ENCODE data around the gene C15orf39.

C15orf39 gene

DNA sequence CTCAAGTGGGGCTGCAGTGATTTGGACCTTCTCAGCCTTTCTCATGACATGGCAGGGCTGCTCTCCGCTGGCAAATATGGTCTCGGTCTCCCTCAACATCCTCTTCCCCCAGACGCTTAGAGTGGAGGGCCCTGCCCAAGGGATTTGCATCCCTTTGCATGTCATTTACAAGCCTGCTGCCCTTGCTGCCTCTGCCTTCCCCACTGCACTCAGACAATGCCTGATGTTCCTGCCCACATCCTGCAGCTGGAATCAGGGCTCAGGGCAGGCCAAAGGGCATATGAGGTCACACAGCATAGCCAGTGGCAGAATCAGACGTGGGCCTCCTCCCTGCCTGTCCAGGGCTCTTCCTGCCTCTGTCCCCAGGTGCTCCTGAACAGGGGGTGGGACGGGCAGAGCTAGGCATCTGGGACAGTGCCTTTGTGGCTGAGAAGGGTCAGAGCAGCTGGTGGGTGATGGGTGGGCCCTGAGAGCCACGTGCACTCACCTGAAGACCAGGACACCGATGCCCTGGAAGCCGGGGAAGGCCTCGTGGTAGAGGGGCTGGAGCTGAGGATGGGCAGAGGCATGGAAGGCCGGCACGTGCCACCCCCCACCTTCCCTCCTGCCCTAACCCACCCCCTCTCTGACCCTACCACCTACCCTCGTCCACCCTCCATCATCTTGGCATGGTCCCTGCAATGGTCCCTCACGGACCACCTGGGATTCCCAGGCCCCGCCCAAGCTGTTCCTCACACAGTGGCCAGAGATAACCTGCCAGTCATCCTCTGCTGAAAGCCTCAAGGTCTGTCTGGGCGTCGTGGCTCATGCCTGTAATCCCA is 29.1 kb downstream of the C15orf39 start (continued):
- TF ChIP-seq, protein P1, sequence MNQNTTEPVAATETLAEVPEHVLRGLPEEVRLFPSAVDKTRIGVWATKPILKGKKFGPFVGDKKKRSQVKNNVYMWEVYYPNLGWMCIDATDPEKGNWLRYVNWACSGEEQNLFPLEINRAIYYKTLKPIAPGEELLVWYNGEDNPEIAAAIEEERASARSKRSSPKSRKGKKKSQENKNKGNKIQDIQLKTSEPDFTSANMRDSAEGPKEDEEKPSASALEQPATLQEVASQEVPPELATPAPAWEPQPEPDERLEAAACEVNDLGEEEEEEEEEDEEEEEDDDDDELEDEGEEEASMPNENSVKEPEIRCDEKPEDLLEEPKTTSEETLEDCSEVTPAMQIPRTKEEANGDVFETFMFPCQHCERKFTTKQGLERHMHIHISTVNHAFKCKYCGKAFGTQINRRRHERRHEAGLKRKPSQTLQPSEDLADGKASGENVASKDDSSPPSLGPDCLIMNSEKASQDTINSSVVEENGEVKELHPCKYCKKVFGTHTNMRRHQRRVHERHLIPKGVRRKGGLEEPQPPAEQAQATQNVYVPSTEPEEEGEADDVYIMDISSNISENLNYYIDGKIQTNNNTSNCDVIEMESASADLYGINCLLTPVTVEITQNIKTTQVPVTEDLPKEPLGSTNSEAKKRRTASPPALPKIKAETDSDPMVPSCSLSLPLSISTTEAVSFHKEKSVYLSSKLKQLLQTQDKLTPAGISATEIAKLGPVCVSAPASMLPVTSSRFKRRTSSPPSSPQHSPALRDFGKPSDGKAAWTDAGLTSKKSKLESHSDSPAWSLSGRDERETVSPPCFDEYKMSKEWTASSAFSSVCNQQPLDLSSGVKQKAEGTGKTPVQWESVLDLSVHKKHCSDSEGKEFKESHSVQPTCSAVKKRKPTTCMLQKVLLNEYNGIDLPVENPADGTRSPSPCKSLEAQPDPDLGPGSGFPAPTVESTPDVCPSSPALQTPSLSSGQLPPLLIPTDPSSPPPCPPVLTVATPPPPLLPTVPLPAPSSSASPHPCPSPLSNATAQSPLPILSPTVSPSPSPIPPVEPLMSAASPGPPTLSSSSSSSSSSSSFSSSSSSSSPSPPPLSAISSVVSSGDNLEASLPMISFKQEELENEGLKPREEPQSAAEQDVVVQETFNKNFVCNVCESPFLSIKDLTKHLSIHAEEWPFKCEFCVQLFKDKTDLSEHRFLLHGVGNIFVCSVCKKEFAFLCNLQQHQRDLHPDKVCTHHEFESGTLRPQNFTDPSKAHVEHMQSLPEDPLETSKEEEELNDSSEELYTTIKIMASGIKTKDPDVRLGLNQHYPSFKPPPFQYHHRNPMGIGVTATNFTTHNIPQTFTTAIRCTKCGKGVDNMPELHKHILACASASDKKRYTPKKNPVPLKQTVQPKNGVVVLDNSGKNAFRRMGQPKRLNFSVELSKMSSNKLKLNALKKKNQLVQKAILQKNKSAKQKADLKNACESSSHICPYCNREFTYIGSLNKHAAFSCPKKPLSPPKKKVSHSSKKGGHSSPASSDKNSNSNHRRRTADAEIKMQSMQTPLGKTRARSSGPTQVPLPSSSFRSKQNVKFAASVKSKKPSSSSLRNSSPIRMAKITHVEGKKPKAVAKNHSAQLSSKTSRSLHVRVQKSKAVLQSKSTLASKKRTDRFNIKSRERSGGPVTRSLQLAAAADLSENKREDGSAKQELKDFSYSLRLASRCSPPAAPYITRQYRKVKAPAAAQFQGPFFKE (tag by site-specific recombination; IDR thresholded peaks at IDR 0.05; ENCODE audit: borderline replicate concordance): no peak
- TF ChIP-seq ZNF701 (tag by site-specific recombination; IDR thresholded peaks at IDR 0.05): no peak

DNA sequence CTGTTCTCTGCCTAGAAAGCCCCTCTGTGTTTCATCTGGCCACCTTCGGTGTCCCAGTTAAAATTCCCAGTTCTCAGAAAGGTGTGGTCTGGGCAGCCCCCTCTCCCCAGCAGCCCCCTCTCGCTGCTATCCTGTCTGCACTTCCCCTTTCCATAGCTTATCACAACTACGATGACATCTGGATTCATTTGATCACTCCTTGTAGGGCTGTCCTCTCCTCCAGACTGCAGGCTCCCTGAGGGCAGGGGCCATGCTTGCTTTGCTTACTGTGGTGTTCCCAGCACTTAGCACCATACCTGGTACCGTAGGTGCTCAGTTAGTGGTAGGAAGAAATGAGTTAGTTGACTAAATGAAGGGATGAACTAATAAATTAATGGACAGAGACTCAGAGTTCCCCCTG is 30.2 kb downstream of the C15orf39 start:
- no peaks in the 10 kb centered on the region for H3K36me3 ChIP-seq (ENCODE audit: control insufficient read depth in 2 of 2, insufficient read depth in 1 of 2, low read length in 2 of 2)
- no peaks in the 10 kb centered on the region for H3K4me1 ChIP-seq (ENCODE audit: control insufficient read depth, insufficient read depth, low read length)
- ChIA-PET POLR2A (no interaction called here), CTCF (no interaction called here)
- H3K27ac ChIP-seq (ENCODE audit: extremely low read depth, low read depth, low read length): no peak overlapping the region
- TF ChIP-seq, protein P2, sequence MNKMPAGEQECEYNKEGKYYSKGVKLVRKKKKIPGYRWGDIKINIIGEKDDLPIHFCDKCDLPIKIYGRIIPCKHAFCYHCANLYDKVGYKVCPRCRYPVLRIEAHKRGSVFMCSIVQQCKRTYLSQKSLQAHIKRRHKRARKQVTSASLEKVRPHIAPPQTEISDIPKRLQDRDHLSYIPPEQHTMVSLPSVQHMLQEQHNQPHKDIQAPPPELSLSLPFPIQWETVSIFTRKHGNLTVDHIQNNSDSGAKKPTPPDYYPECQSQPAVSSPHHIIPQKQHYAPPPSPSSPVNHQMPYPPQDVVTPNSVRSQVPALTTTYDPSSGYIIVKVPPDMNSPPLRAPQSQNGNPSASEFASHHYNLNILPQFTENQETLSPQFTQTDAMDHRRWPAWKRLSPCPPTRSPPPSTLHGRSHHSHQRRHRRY (tag by site-specific recombination; IDR thresholded peaks at IDR 0.05): no peak
- no peak for TF ChIP-seq ZNF394 (tag by site-specific recombination; IDR thresholded peaks at IDR 0.05; ENCODE audit: borderline replicate concordance)
- TF ChIP-seq ZNF37A (tag by site-specific recombination; IDR thresholded peaks at IDR 0.05): no peak
- TF ChIP-seq ZSCAN30 (tag by site-specific recombination; IDR thresholded peaks at IDR 0.05): no peak
- TF ChIP-seq, protein P3, sequence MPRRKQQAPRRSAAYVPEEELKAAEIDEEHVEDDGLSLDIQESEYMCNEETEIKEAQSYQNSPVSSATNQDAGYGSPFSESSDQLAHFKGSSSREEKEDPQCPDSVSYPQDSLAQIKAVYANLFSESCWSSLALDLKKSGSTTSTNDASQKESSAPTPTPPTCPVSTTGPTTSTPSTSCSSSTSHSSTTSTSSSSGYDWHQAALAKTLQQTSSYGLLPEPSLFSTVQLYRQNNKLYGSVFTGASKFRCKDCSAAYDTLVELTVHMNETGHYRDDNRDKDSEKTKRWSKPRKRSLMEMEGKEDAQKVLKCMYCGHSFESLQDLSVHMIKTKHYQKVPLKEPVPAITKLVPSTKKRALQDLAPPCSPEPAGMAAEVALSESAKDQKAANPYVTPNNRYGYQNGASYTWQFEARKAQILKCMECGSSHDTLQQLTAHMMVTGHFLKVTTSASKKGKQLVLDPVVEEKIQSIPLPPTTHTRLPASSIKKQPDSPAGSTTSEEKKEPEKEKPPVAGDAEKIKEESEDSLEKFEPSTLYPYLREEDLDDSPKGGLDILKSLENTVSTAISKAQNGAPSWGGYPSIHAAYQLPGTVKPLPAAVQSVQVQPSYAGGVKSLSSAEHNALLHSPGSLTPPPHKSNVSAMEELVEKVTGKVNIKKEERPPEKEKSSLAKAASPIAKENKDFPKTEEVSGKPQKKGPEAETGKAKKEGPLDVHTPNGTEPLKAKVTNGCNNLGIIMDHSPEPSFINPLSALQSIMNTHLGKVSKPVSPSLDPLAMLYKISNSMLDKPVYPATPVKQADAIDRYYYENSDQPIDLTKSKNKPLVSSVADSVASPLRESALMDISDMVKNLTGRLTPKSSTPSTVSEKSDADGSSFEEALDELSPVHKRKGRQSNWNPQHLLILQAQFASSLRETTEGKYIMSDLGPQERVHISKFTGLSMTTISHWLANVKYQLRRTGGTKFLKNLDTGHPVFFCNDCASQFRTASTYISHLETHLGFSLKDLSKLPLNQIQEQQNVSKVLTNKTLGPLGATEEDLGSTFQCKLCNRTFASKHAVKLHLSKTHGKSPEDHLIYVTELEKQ (tag by site-specific recombination; IDR thresholded peaks at IDR 0.05; ENCODE audit: borderline replicate concordance): no peak
- no peak for TF ChIP-seq ZFP41 (tag by site-specific recombination; IDR thresholded peaks at IDR 0.05; ENCODE audit: borderline replicate concordance)
- TF ChIP-seq KLF1 (tag by site-specific recombination; IDR thresholded peaks at IDR 0.05): no peak
- TF ChIP-seq REPIN1 (tag by site-specific recombination; IDR thresholded peaks at IDR 0.05; ENCODE audit: low read depth): no peak
- no peak overlapping the region for H3K4me3 ChIP-seq (ENCODE audit: low read depth, low read length)
- H3K9me3 ChIP-seq (ENCODE audit: control insufficient read depth, insufficient read depth, low read depth, low read length): no peaks in the 10 kb centered on the region

DNA sequence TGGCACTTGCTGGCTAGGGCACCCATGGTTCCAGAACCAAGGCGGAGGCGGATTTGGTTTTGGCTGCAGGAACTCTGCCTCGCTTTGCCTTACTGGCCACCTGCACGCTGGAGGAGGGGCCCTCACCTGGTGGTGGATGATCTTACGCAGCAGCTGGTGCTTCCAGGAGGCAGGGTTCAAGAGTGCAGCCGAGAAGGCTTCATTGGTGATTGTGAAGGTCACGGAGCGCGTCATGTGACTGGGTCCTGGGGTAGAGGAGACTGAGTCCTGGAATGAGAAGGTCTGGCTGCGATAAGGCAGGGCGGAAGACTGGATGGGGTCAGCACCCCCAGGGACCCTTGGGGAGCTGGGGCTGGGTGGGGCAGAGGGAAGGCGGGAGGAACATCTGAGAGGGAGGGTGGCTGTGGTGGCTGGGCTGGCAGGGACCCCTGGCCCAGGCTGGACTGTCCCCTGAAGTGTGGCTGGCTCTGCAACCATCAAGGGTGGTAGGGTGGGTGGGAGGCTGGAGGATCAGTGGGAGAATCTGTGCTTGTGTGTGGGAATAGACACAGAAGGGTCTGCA is 30.7 kb downstream of the C15orf39 start:
- H3K27ac ChIP-seq (ENCODE audit: extremely low read depth, low read depth, low read length): no peak overlapping the region
- H3K4me1 ChIP-seq (ENCODE audit: control insufficient read depth, insufficient read depth, low read length): no peaks in the 10 kb centered on the region
- ChIA-PET CTCF (no interaction called here), POLR2A (no interaction called here)
- no peaks in the 10 kb centered on the region for H3K9me3 ChIP-seq (ENCODE audit: control insufficient read depth, insufficient read depth, low read depth, low read length)
- H3K4me3 ChIP-seq (ENCODE audit: low read depth, low read length): no peak overlapping the region
- H3K36me3 ChIP-seq (ENCODE audit: control insufficient read depth in 2 of 2, insufficient read depth in 1 of 2, low read length in 2 of 2): no peaks in the 10 kb centered on the region
- no peak for TF ChIP-seq SALL2 (tag by site-specific recombination; IDR thresholded peaks at IDR 0.05; ENCODE audit: borderline replicate concordance)
- TF ChIP-seq, protein P4, sequence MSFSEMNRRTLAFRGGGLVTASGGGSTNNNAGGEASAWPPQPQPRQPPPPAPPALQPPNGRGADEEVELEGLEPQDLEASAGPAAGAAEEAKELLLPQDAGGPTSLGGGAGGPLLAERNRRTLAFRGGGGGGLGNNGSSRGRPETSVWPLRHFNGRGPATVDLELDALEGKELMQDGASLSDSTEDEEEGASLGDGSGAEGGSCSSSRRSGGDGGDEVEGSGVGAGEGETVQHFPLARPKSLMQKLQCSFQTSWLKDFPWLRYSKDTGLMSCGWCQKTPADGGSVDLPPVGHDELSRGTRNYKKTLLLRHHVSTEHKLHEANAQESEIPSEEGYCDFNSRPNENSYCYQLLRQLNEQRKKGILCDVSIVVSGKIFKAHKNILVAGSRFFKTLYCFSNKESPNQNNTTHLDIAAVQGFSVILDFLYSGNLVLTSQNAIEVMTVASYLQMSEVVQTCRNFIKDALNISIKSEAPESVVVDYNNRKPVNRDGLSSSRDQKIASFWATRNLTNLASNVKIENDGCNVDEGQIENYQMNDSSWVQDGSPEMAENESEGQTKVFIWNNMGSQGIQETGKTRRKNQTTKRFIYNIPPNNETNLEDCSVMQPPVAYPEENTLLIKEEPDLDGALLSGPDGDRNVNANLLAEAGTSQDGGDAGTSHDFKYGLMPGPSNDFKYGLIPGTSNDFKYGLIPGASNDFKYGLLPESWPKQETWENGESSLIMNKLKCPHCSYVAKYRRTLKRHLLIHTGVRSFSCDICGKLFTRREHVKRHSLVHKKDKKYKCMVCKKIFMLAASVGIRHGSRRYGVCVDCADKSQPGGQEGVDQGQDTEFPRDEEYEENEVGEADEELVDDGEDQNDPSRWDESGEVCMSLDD (tag by site-specific recombination; IDR thresholded peaks at IDR 0.05): no peak
- TF ChIP-seq, protein P5, sequence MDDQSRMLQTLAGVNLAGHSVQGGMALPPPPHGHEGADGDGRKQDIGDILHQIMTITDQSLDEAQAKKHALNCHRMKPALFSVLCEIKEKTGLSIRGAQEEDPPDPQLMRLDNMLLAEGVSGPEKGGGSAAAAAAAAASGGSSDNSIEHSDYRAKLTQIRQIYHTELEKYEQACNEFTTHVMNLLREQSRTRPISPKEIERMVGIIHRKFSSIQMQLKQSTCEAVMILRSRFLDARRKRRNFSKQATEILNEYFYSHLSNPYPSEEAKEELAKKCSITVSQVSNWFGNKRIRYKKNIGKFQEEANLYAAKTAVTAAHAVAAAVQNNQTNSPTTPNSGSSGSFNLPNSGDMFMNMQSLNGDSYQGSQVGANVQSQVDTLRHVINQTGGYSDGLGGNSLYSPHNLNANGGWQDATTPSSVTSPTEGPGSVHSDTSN (CRISPR knock-in tag; IDR thresholded peaks at IDR 0.05): no peak
- TF ChIP-seq ZNF214 (tag by site-specific recombination; IDR thresholded peaks at IDR 0.05; ENCODE audit: borderline replicate concordance): no peak
- TF ChIP-seq ZNF473 (tag by site-specific recombination; IDR thresholded peaks at IDR 0.05): no peak
- no peak for TF ChIP-seq ZNF510 (tag by site-specific recombination; IDR thresholded peaks at IDR 0.05; ENCODE audit: insufficient replicate concordance)

Measured in HEK293 (cell line).